H1 (cell line): ENCODE data around the gene PAXX. TPM values are rescaled to one million over a fixed set of nuclear protein-coding genes. Genes with fewer than 3 reads are reported as not detected.

Experiments
- CTCF ChIA-PET: fragments of 300-600 bp; sonication (Branson Sonifier 250); formaldehyde crosslinking; loops from one replicate; lab custom pipeline; 2021; ENCODE audit not compliant: partially characterized antibody; lab: Charles Lee
- POLR2A ChIA-PET: fragments of 300-600 bp; sonication (Branson Sonifier 250); formaldehyde crosslinking; loops from one replicate; lab custom pipeline; 2021; ENCODE audit warnings: inconsistent platforms; ENCODE audit not compliant: partially characterized antibody; lab: Charles Lee
- DNase-seq, 2 experiments: peaks; one replicate each; pipeline versions ENCODE4 v3.0.0 to v3.0.0-alpha.2; 2010 to 2022; ENCODE audit warnings: low spot score in 2 of 2, low read depth in 1 of 2, mixed read lengths in 1 of 2
- FAIRE-seq: peaks from 2 replicates; lab custom pipeline; 2011; peaks lifted over from hg19 to GRCh38; lab: Jason Lieb, UNC
- H2AFZ ChIP-seq: 2 replicates; pipeline ENCODE4 v1.8.1; 2012; ENCODE audit warnings: low read length, inconsistent platforms
- H2AK5ac ChIP-seq: 2 replicates; pipeline ENCODE4 v1.6.1; 2013; ENCODE audit warnings: low read depth, low read length
- H2BK120ac ChIP-seq: replicated peaks from 2 replicates; pipeline ENCODE3; 2013; ENCODE audit warnings: low read depth, low read length, inconsistent platforms
- H2BK12ac ChIP-seq: 2 replicates; pipeline ENCODE4 v1.6.1; 2013; ENCODE audit warnings: low read depth, low read length
- H2BK15ac ChIP-seq: 2 replicates; pipeline ENCODE4 v1.6.1; 2013; ENCODE audit warnings: low read length
- H2BK20ac ChIP-seq: 2 replicates; pipeline ENCODE4 v1.6.1; 2013; ENCODE audit warnings: low read length
- H2BK5ac ChIP-seq: 2 replicates; pipeline ENCODE4 v1.6.1; 2013; ENCODE audit warnings: low read depth, low read length
- H3K14ac ChIP-seq: 2 replicates; pipeline ENCODE4 v1.6.1; 2013; ENCODE audit warnings: inconsistent platforms; ENCODE audit not compliant: insufficient read length
- H3K18ac ChIP-seq: 2 replicates; pipeline ENCODE4 v1.6.1; 2013; ENCODE audit warnings: low read length; ENCODE audit errors: extremely low read depth
- H3K23ac ChIP-seq: 2 replicates; pipeline ENCODE4 v1.6.1; 2013; ENCODE audit warnings: inconsistent platforms; ENCODE audit not compliant: insufficient read length
- H3K23me2 ChIP-seq: 2 replicates; pipeline ENCODE4 v1.6.1; 2013; ENCODE audit warnings: low read depth, low read length
- H3K27ac ChIP-seq: 2 replicates; pipeline ENCODE4 v1.6.1; 2011; ENCODE audit warnings: low read depth, low read length, inconsistent platforms
- H3K27me3 ChIP-seq, 4 experiments: replicated peaks in 1 of 4; 1 replicate in 1 of 4; 2 replicates in 3 of 4; pipeline versions ENCODE4 v1.6.1 to v1.8.1; 2011 to 2013; ENCODE audit warnings: low read length in 3 of 4, mild to moderate bottlenecking in 3 of 4, inconsistent platforms in 2 of 4, mixed read lengths in 2 of 4, moderate library complexity in 1 of 4; ENCODE audit not compliant: control insufficient read depth in 3 of 4, insufficient read depth in 3 of 4; ENCODE audit errors: extremely low read depth in 1 of 4
- H3K36me3 ChIP-seq, 4 experiments: 2 replicates each; pipeline versions ENCODE4 v1.6.1 to v1.8.1; 2011 to 2013; ENCODE audit warnings: mild to moderate bottlenecking in 4 of 4, low read length in 3 of 4, moderate library complexity in 2 of 4, control low read depth in 1 of 4, inconsistent platforms in 1 of 4; ENCODE audit not compliant: insufficient read depth in 4 of 4, control insufficient read depth in 2 of 4
- H3K4ac ChIP-seq: replicated peaks from 2 replicates; pipeline ENCODE3; 2013; ENCODE audit warnings: low read length, low read depth, mixed read lengths, inconsistent platforms; ENCODE audit not compliant: insufficient read length
- H3K4me1 ChIP-seq, 4 experiments: replicated peaks in 1 of 4; 1 replicate in 1 of 4; 2 replicates in 3 of 4; pipeline versions ENCODE4 v1.6.1 to v1.8.1; 2011 to 2013; ENCODE audit warnings: low read length in 3 of 4, inconsistent platforms in 2 of 4, mixed read lengths in 1 of 4; ENCODE audit not compliant: insufficient read depth in 4 of 4, control insufficient read depth in 3 of 4
- H3K4me2 ChIP-seq, 2 experiments: 2 replicates each; pipeline versions ENCODE4 v1.6.1 to v1.8.1; 2011 to 2013; ENCODE audit warnings: low read depth in 2 of 2, low read length in 2 of 2, control low read depth in 1 of 2, inconsistent platforms in 1 of 2, mild to moderate bottlenecking in 1 of 2; ENCODE audit not compliant: insufficient read depth in 1 of 2
- H3K4me3 ChIP-seq, 4 experiments: fragments of 200-600, 300-600 bp in 1 of 4; sonication (generic), shearing (Covaris generic), sonication (Bioruptor Twin) in 1 of 4; 2 replicates each; pipeline versions ENCODE4 v1.5.1 to v1.8.1; 2011 to 2016; ENCODE audit warnings: low read length in 4 of 4, low read depth in 3 of 4, control low read depth in 2 of 4, inconsistent platforms in 2 of 4, mild to moderate bottlenecking in 2 of 4, mixed read lengths in 1 of 4, moderate library complexity in 1 of 4; ENCODE audit not compliant: insufficient read depth in 2 of 4; ENCODE audit errors: extremely low read depth in 1 of 4
- H3K56ac ChIP-seq: replicated peaks from 2 replicates; pipeline ENCODE3; 2013; ENCODE audit warnings: low read depth, mild to moderate bottlenecking, mixed read lengths, low read length, inconsistent platforms; ENCODE audit not compliant: insufficient read length
- H3K79me1 ChIP-seq: 2 replicates; pipeline ENCODE4 v1.6.1; 2013; ENCODE audit warnings: low read depth, low read length, control low read depth
- H3K79me2 ChIP-seq, 2 experiments: 2 replicates each; pipeline versions ENCODE4 v1.6.1 to v1.8.1; 2012 to 2013; ENCODE audit warnings: low read length in 2 of 2, mild to moderate bottlenecking in 2 of 2, inconsistent platforms in 1 of 2; ENCODE audit not compliant: insufficient read depth in 2 of 2, control insufficient read depth in 1 of 2
- H3K9ac ChIP-seq, 4 experiments: replicated peaks in 1 of 4; 1 replicate in 1 of 4; 2 replicates in 3 of 4; pipeline versions ENCODE4 v1.6.1 to v1.8.1; 2011 to 2013; ENCODE audit warnings: low read depth in 3 of 4, low read length in 3 of 4, control low read depth in 2 of 4, mild to moderate bottlenecking in 2 of 4, moderate library complexity in 2 of 4, inconsistent platforms in 1 of 4; ENCODE audit errors: extremely low read depth in 1 of 4
- H3K9me3 ChIP-seq, 2 experiments: 2 replicates each; pipeline versions ENCODE4 v1.6.1 to v1.8.1; 2012 to 2013; ENCODE audit warnings: mild to moderate bottlenecking in 2 of 2, moderate library complexity in 2 of 2, control low read depth in 1 of 2, inconsistent platforms in 1 of 2, low read depth in 1 of 2, low read length in 1 of 2, mixed read lengths in 1 of 2; ENCODE audit not compliant: insufficient read depth in 2 of 2
- H4K20me1 ChIP-seq, 2 experiments: replicated peaks in 1 of 2; 2 replicates each; pipeline versions ENCODE3 to v1.8.1; 2011 to 2013; ENCODE audit warnings: inconsistent platforms in 2 of 2, low read length in 2 of 2, mild to moderate bottlenecking in 1 of 2; ENCODE audit not compliant: insufficient read depth in 2 of 2, control insufficient read depth in 1 of 2
- H4K5ac ChIP-seq: 2 replicates; pipeline ENCODE4 v1.6.1; 2013; ENCODE audit warnings: low read length, low read depth, mixed read lengths, inconsistent platforms; ENCODE audit not compliant: insufficient read length
- H4K8ac ChIP-seq: 2 replicates; pipeline ENCODE4 v1.8.0; 2013; ENCODE audit warnings: mild to moderate bottlenecking, moderate library complexity, low read length, inconsistent platforms; ENCODE audit not compliant: insufficient read depth; ENCODE audit errors: extremely low read depth
- H4K91ac ChIP-seq: replicated peaks from 2 replicates; pipeline ENCODE3; 2013; ENCODE audit warnings: low read length, mixed read lengths, inconsistent platforms; ENCODE audit not compliant: insufficient read length
- ASH2L ChIP-seq: fragments of 200-600, 300-600 bp; sonication (generic); IDR thresholded peaks from one replicate; pipeline ENCODE4 v1.7.1; 2017; ENCODE audit warnings: low read length
- CREB1 ChIP-seq: IDR thresholded peaks from 2 replicates; pipeline ENCODE4 v1.6.1; 2012; ENCODE audit warnings: inconsistent platforms
- EP300 ChIP-seq, 2 experiments: IDR thresholded peaks; 1 replicate in 1 of 2; 2 replicates in 1 of 2; pipeline ENCODE4 v1.6.1; 2011 to 2012; ENCODE audit warnings: low read depth in 2 of 2, low read length in 2 of 2, mild to moderate bottlenecking in 2 of 2, borderline replicate concordance in 1 of 2, inconsistent platforms in 1 of 2, moderate library complexity in 1 of 2
- MAFK ChIP-seq: IDR thresholded peaks from 2 replicates; pipeline ENCODE4 v1.6.1; 2012; ENCODE audit warnings: low read depth, mild to moderate bottlenecking, improper control_type of control experiment, low read length
- MAX ChIP-seq: IDR thresholded peaks from 2 replicates; pipeline ENCODE4 v1.6.1; 2012; ENCODE audit warnings: inconsistent platforms
- NANOG ChIP-seq: IDR thresholded peaks from 2 replicates; pipeline ENCODE4 v1.6.1; 2011; ENCODE audit warnings: low read length, low read depth, mild to moderate bottlenecking, inconsistent platforms; ENCODE audit not compliant: insufficient read depth, poor library complexity, severe bottlenecking
- POLR2A ChIP-seq, 2 experiments: IDR thresholded peaks; 1 replicate in 1 of 2; 2 replicates in 1 of 2; pipeline ENCODE4 v1.6.1; 2011; ENCODE audit warnings: low read depth in 2 of 2, low read length in 2 of 2, mild to moderate bottlenecking in 2 of 2; ENCODE audit errors: control extremely low read depth in 1 of 2
- SIN3A ChIP-seq, 2 experiments: IDR thresholded peaks in 1 of 2; conservative IDR thresholded peaks in 1 of 2; 2 replicates each; pipeline ENCODE4 v1.6.1; 2011 to 2012; ENCODE audit warnings: low read length in 2 of 2, improper control_type of control experiment in 1 of 2, low read depth in 1 of 2, mild to moderate bottlenecking in 1 of 2
- SIRT6 ChIP-seq: IDR thresholded peaks from one replicate; pipeline ENCODE4 v1.7.1; 2012; ENCODE audit warnings: low read length, inconsistent platforms
- SUZ12 ChIP-seq: fragments of 200-600 bp; sonication (generic); IDR thresholded peaks from 2 replicates; pipeline ENCODE4 v1.6.1; 2012; ENCODE audit warnings: mild to moderate bottlenecking, inconsistent platforms, low read length, moderate library complexity, mixed read lengths
- TAF7 ChIP-seq: optimal IDR thresholded peaks from 2 replicates; pipeline ENCODE3; 2011; ENCODE audit warnings: low read depth, mild to moderate bottlenecking, inconsistent platforms, low read length, moderate library complexity, borderline replicate concordance
- TCF12 ChIP-seq: IDR thresholded peaks from 2 replicates; pipeline ENCODE4 v1.6.1; 2011; ENCODE audit warnings: low read depth, mild to moderate bottlenecking, low read length
- YY1 ChIP-seq: IDR thresholded peaks from 2 replicates; pipeline ENCODE4 v1.6.1; 2011; ENCODE audit warnings: low read depth, mild to moderate bottlenecking, low read length
- WGBS, 2 experiments: shearing (Covaris generic) in 1 of 2; methylation state at CpG; one replicate each; pipeline versions ENCODE4 v1.1.6 to v1.1.7; 2013 to 2015; ENCODE audit warnings: low lambda C conversion rate in 2 of 2, mixed read lengths in 2 of 2, inconsistent platforms in 1 of 2, low coverage in 1 of 2, missing lambda C conversion rate in 1 of 2; ENCODE audit not compliant: insufficient replicate concordance in 2 of 2, insufficient coverage in 1 of 2, insufficient read length in 1 of 2; ENCODE audit errors: extremely low coverage in 1 of 2, missing lambda C conversion rate in 1 of 2; 5-methylcytosine and 5-hydroxymethylcytosine counted together
- polyA plus RNA-seq, 7 experiments: library from polyadenylated mRNA; depleted of rRNA in 3 of 7; stranded (reverse) in 5 of 7; unstranded in 2 of 7; fragments of >200 nt in 5 of 7; fragments of 200-250 nt in 2 of 7; gene quantifications; 1 replicate in 5 of 7; 2 replicates in 1 of 7; 4 replicates in 1 of 7; pipeline versions ENCODE4 v1.2.1 to v1.2.3, GENCODE V29; 2011 to 2013; ENCODE audit warnings: missing spikeins in 2 of 7, mixed read lengths in 2 of 7
- total RNA-seq: library from RNA; stranded (reverse); fragmentation: NEBNext Ultra II Directional; extraction: Animal tissue kit (Norgen Biotek cat#: 25700); gene quantifications from 2 replicates; pipeline ENCODE4 v1.2.1, GENCODE V29; 2021

Gene PAXX
- total and polyA plus RNA-seq, 2 of the 8 experiments (the other 6 are each of a cell fraction or from before 2014, with no cell fraction given): 43.4 to 45.9 TPM

- Histone ChIP-seq H3K79me1 (no peaks in the 10 kb centered on the region), H3K36me3 (no peaks in the 10 kb centered on the region), H4K5ac (no peak overlapping the region), H2BK120ac (no peak overlapping the region), H4K8ac (no peak overlapping the region), H3K56ac (no peak overlapping the region), H2BK12ac (no peak overlapping the region), H2AFZ (no peak overlapping the region), H3K4me3 (no peak overlapping the region), H2AK5ac (no peak overlapping the region), H3K4me1 (peaks cover 0 to 7% (median 4%) of the 10 kb centered on the region in 4 experiments; a peak in 3 of 7 replicates), H3K18ac (no peak overlapping the region), H3K9me3 (no peaks in the 10 kb centered on the region), H2BK15ac (no peak overlapping the region), H3K23me2 (no peaks in the 10 kb centered on the region), H4K20me1 (no peaks in the 10 kb centered on the region), H3K27ac (no peak overlapping the region), H3K4ac (no peak overlapping the region), H3K79me2 (no peaks in the 10 kb centered on the region), H3K27me3 (no peaks in the 10 kb centered on the region), H3K9ac (no peak overlapping the region), H2BK20ac (no peak overlapping the region), H3K14ac (no peak overlapping the region), H3K4me2 (no peak overlapping the region), H4K91ac (no peak overlapping the region), H3K23ac (no peak overlapping the region), H2BK5ac (no peak overlapping the region)
- ChIA-PET POLR2A (no interaction called here), CTCF (interaction anchor here (0.5 to 9.4 kb wide), 5 partner anchors 15 to 260 kb away, joined by 3 to 38 read pairs (median 4); partner anchors contain the start of gene C8G)
- no peak for FAIRE-seq
- no peak for DNase-seq
- WGBS, 2 experiments: 92% methylated on average over 10 of the region's 11 CpGs; no CpG with 5 or more reads in 1 of the 2 experiments
- no peak for TF ChIP-seq SIRT6
- TF ChIP-seq MAX: no peak
- TF ChIP-seq NANOG: no peak
- TF ChIP-seq MAFK: no peak
- no peak for TF ChIP-seq SUZ12
- no peak for TF ChIP-seq TAF7
- no peak for TF ChIP-seq TCF12
- TF ChIP-seq SIN3A (conservative IDR thresholded peaks at IDR 0.05 in 1 of 2, IDR thresholded peaks at IDR 0.05 in 1 of 2; ENCODE audit: low read depth in 1 of 2, low read length in 2 of 2): no peak
- TF ChIP-seq EP300 (IDR thresholded peaks at IDR 0.05; ENCODE audit: borderline replicate concordance in 1 of 2, low read depth in 2 of 2, low read length in 2 of 2): no peak
- TF ChIP-seq YY1: no peak
- no peak for TF ChIP-seq POLR2A (IDR thresholded peaks at IDR 0.05; ENCODE audit: control extremely low read depth in 1 of 2, low read depth in 2 of 2, low read length in 2 of 2)
- TF ChIP-seq ASH2L: no peak
- no peak for TF ChIP-seq CREB1
These were observed 21.9 kb upstream of the PAXX start for GRCh38 chr9:136970361-136970760.
